ENCODE measurements around the gene AATF. TPM values are rescaled to one million over a fixed set of nuclear protein-coding genes. Genes with fewer than 3 reads are reported as not detected.

AATF gene
- polyA plus RNA-seq, 2 of the 4 experiments (the other 2 are of a cell fraction), result 51.9 to 120 TPM

DNA sequence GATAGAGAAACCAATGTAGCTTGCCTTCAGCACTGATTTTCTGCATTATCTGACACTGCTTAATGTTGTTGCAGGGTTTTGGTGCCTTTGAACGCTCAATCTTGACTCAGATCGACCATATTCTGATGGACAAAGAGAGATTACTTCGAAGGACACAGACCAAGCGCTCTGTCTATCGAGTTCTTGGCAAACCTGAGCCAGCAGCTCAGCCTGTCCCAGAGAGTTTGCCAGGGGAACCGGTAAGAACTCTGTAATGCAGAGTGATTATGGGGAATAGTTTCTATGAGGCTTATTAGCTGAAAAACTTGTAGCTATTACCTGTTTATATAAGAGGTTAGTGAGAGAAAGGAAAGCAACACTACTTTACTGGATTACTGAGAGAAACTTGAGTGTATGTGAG, 40.4 kb downstream of the AATF start:
- WGBS (ENCODE audit: missing lambda C conversion rate), result 91% methylated on average over 6 of the region's 6 CpGs
- ChIA-PET CTCF (interaction anchor here (0.9 to 1.4 kb wide), 4 partner anchors 12 to 360 kb away, joined by 3 to 4 read pairs (median 4); no protein-coding TSS in a partner anchor), POLR2A (no interaction called here)
- DNase-seq (ENCODE audit: low read depth in 1 of 2, low spot score in 1 of 2) (no peak), ATAC-seq (no peak), FAIRE-seq (no peak)
- Histone ChIP-seq H3K4me2 (no peak overlapping the region), H3K9me3 (no peaks in the 10 kb centered on the region), H3K27ac (no peak overlapping the region), H3K4me1 (no peaks in the 10 kb centered on the region), H3K4me3 (no peak overlapping the region)
- TF ChIP-seq ZC3H11A (IDR thresholded peaks at IDR 0.05) (no peak), RARB (CRISPR knock-in tag; IDR thresholded peaks at IDR 0.05) (no peak), JUN (IDR thresholded peaks at IDR 0.05) (no peak), KDM1A (IDR thresholded peaks at IDR 0.05; ENCODE audit: low read depth) (no peak), KDM5A (IDR thresholded peaks at IDR 0.05) (no peak), HOXB13 (CRISPR knock-in tag; IDR thresholded peaks at IDR 0.05; ENCODE audit: low read depth) (no peak), PHF8 (IDR thresholded peaks at IDR 0.05; ENCODE audit: borderline replicate concordance, low read depth) (no peak), GATA3 (IDR thresholded peaks at IDR 0.05; ENCODE audit: borderline replicate concordance) (no peak), HDAC2 (IDR thresholded peaks at IDR 0.05) (no peak), RNF2 (IDR thresholded peaks at IDR 0.05; ENCODE audit: borderline replicate concordance, low read depth) (no peak), CBX2 (IDR thresholded peaks at IDR 0.05; ENCODE audit: borderline replicate concordance, low read depth) (no peak), CBX8 (IDR thresholded peaks at IDR 0.05) (no peak), POLR2A (IDR thresholded peaks at IDR 0.05; ENCODE audit: low read length) (no peak), HEYL (CRISPR knock-in tag; IDR thresholded peaks at IDR 0.05) (no peak), PBX3 (IDR thresholded peaks at IDR 0.05) (no peak)
- TF ChIP-seq, protein P1, sequence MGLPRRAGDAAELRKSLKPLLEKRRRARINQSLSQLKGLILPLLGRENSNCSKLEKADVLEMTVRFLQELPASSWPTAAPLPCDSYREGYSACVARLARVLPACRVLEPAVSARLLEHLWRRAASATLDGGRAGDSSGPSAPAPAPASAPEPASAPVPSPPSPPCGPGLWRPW (IDR thresholded peaks at IDR 0.05), result no peak
- TF ChIP-seq, protein P2, sequence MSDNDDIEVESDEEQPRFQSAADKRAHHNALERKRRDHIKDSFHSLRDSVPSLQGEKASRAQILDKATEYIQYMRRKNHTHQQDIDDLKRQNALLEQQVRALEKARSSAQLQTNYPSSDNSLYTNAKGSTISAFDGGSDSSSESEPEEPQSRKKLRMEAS (IDR thresholded peaks at IDR 0.05), result no peak

DNA sequence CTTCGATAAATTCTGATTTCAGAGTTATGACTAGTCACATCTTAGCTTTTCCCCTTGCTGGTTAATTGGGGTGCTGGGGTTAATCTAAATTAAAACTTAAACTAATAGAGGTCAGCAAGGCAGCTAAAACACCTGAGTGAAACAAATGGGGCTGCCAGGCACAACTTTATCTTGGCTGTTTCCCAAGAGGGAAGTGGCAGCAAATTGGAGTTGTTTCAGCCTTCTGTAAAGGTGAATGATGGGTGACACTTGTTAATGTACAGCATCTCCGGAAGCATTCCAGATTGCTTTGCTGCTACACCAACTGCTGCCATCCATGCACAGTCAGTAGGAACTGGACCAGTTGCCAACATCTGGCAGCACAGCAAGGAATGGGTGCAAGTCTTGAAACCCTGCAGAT, 43.9 kb downstream of the AATF start:
- FAIRE-seq (no peak), DNase-seq (ENCODE audit: low read depth in 1 of 2, low spot score in 1 of 2) (no peak), ATAC-seq (no peak)
- WGBS (ENCODE audit: missing lambda C conversion rate), result 80% methylated on average over 2 of the region's 2 CpGs
- no peaks in the 10 kb centered on the region for H3K4me1 ChIP-seq
- H3K4me2 ChIP-seq, result no peak overlapping the region
- TF ChIP-seq MAFK (IDR thresholded peaks at IDR 0.05; ENCODE audit: partially characterized antibody) (no peak), CEBPB (IDR thresholded peaks at IDR 0.05) (no peak)
- H3K4me3 ChIP-seq, result no peak overlapping the region
- no peak overlapping the region for H3K27ac ChIP-seq
- H3K9me3 ChIP-seq, result peaks cover 14% of the 10 kb centered on the region; the same call in 1 of the 3 replicates
- POLR2A ChIA-PET, result no interaction called here
- CTCF ChIA-PET, result interaction anchor here (0.6 to 1.4 kb wide), 5 partner anchors 14 to 365 kb away, joined by 3 to 5 read pairs (median 3); no protein-coding TSS in a partner anchor

DNA sequence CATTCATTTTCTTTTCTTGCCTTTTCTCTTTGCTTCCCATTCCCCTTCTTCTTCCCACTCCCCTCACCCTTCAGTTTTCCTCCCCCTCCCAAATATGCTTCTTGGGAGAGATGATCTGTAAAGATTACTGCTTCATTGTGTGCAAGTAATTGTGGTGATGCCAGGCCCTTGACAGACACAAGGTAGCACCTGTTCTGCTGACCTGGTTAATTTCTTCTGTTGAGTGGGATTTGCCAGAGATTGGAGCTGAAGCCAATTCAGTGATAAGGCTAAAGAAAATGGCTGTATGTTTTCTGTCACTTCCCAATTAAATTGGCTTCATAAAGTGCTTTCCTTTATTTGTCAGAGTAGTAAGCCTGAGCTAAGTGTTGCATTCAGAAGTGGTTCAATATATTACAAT, 44.5 kb downstream of the AATF start:
- DNase-seq (ENCODE audit: low read depth in 1 of 2, low spot score in 1 of 2) (no peak), FAIRE-seq (no peak), ATAC-seq (no peak)
- Histone ChIP-seq H3K4me2 (no peak overlapping the region), H3K27ac (no peak overlapping the region), H3K4me3 (no peak overlapping the region), H3K4me1 (no peaks in the 10 kb centered on the region), H3K9me3 (peaks cover 14% of the 10 kb centered on the region; the same call in 1 of the 3 replicates)
- TF ChIP-seq HOXB5 (CRISPR knock-in tag; IDR thresholded peaks at IDR 0.05), result no peak
- no peak for TF ChIP-seq BCL3 (IDR thresholded peaks at IDR 0.05)
- no peak for TF ChIP-seq PBX3 (IDR thresholded peaks at IDR 0.05)
- no peak for TF ChIP-seq GATA3 (IDR thresholded peaks at IDR 0.05; ENCODE audit: borderline replicate concordance)
- no peak for TF ChIP-seq HOXA7 (CRISPR knock-in tag; IDR thresholded peaks at IDR 0.05)
- no peak for TF ChIP-seq ESRRA (IDR thresholded peaks at IDR 0.05; ENCODE audit: borderline replicate concordance, low read length)
- TF ChIP-seq BHLHE40 (IDR thresholded peaks at IDR 0.05; ENCODE audit: low read depth, low read length), result no peak
- TF ChIP-seq, protein P2 (IDR thresholded peaks at IDR 0.05), result no peak
- TF ChIP-seq USF2 (IDR thresholded peaks at IDR 0.05), result no peak
- no peak for TF ChIP-seq POLR2A (IDR thresholded peaks at IDR 0.05; ENCODE audit: low read length)
- TF ChIP-seq RFX5 (IDR thresholded peaks at IDR 0.05), result no peak
- no peak for TF ChIP-seq HDAC2 (IDR thresholded peaks at IDR 0.05)
- no peak for TF ChIP-seq RAD21 (conservative IDR thresholded peaks at IDR 0.05 in 1 of 2, IDR thresholded peaks at IDR 0.05 in 1 of 2)
- no peak for TF ChIP-seq EHF (CRISPR knock-in tag; IDR thresholded peaks at IDR 0.05)
- no peak for TF ChIP-seq CBX8 (IDR thresholded peaks at IDR 0.05)
- TF ChIP-seq ELK1 (IDR thresholded peaks at IDR 0.05; ENCODE audit: low read depth, low read length), result no peak
- TF ChIP-seq MAZ (IDR thresholded peaks at IDR 0.05; ENCODE audit: borderline replicate concordance, low read depth, low read length), result no peak
- ChIA-PET POLR2A (interaction anchor here (0.6 kb wide), 1 partner anchor 181 kb away, joined by 3 read pairs; no protein-coding TSS in a partner anchor), CTCF (interaction anchor here (0.9 to 1.4 kb wide), 3 partner anchors 24 to 365 kb away, joined by 3 to 5 read pairs (median 5); no protein-coding TSS in a partner anchor)
